Trophoblast cell (in vitro differentiated cells and primary cell): ENCODE measurements around the gene METAP1D.

ENCODE experiments used
- DNase-seq, 2 donors: peaks; one replicate each; pipeline ENCODE4 v3.0.0-alpha.2; 2016
- H2AFZ ChIP-seq: 2 replicates; pipeline ENCODE4 v1.6.1; 2013; ENCODE audit warnings: low read length, moderate library complexity, mild to moderate bottlenecking; ENCODE audit not compliant: insufficient read depth, poor library complexity
- H2AK5ac ChIP-seq: 2 replicates; pipeline ENCODE4 v1.6.1; 2013; ENCODE audit warnings: mild to moderate bottlenecking, low read length
- H2BK120ac ChIP-seq: 2 replicates; pipeline ENCODE4 v1.6.1; 2013; ENCODE audit warnings: low read length, mild to moderate bottlenecking, moderate library complexity; ENCODE audit not compliant: insufficient read depth, poor library complexity
- H2BK12ac ChIP-seq: 2 replicates; pipeline ENCODE4 v1.6.1; 2013; ENCODE audit warnings: mild to moderate bottlenecking, low read length, moderate library complexity
- H2BK5ac ChIP-seq: 2 replicates; pipeline ENCODE4 v1.6.1; 2013; ENCODE audit warnings: low read length, low read depth, moderate library complexity, mild to moderate bottlenecking; ENCODE audit not compliant: poor library complexity
- H3K14ac ChIP-seq: 2 replicates; pipeline ENCODE4 v1.6.1; 2013; ENCODE audit warnings: mild to moderate bottlenecking, low read length
- H3K18ac ChIP-seq: 2 replicates; pipeline ENCODE4 v1.6.1; 2013; ENCODE audit warnings: mild to moderate bottlenecking, low read length
- H3K23ac ChIP-seq: 2 replicates; pipeline ENCODE4 v1.6.1; 2013; ENCODE audit warnings: low read length
- H3K27ac ChIP-seq: 2 replicates; pipeline ENCODE4 v1.5.1; 2013; ENCODE audit warnings: low read depth, mild to moderate bottlenecking, inconsistent platforms, low read length, moderate library complexity
- H3K27me3 ChIP-seq: 2 replicates; pipeline ENCODE4 v1.6.1; 2013; ENCODE audit warnings: inconsistent platforms, mild to moderate bottlenecking, low read length, moderate library complexity; ENCODE audit not compliant: insufficient read depth
- H3K36me3 ChIP-seq, 2 experiments: 1 replicate in 1 of 2; 2 replicates in 1 of 2; pipeline ENCODE4 v1.6.1; 2013; ENCODE audit warnings: low read length in 2 of 2, mild to moderate bottlenecking in 2 of 2, moderate library complexity in 1 of 2; ENCODE audit not compliant: insufficient read depth in 2 of 2, control insufficient read depth in 1 of 2
- H3K4ac ChIP-seq: 2 replicates; pipeline ENCODE4 v1.6.1; 2013; ENCODE audit warnings: low read depth, mild to moderate bottlenecking, low read length, moderate library complexity
- H3K4me1 ChIP-seq, 2 experiments: 1 replicate in 1 of 2; 2 replicates in 1 of 2; pipeline ENCODE4 v1.6.1; 2013; ENCODE audit warnings: low read length in 2 of 2, mild to moderate bottlenecking in 2 of 2, moderate library complexity in 1 of 2; ENCODE audit not compliant: insufficient read depth in 2 of 2, control insufficient read depth in 1 of 2
- H3K4me2 ChIP-seq: 2 replicates; pipeline ENCODE4 v1.6.1; 2013; ENCODE audit warnings: inconsistent platforms, mild to moderate bottlenecking, low read length, moderate library complexity
- H3K4me3 ChIP-seq: 2 replicates; pipeline ENCODE4 v1.5.1; 2013; ENCODE audit warnings: mild to moderate bottlenecking, low read depth, low read length, inconsistent platforms
- H3K79me1 ChIP-seq: one replicate; pipeline ENCODE4 v1.6.1; 2013; ENCODE audit warnings: low read length
- H3K79me2 ChIP-seq: 2 replicates; pipeline ENCODE4 v1.6.1; 2013; ENCODE audit warnings: low read length, mild to moderate bottlenecking; ENCODE audit not compliant: control insufficient read depth, insufficient read depth, poor library complexity
- H3K9ac ChIP-seq: 2 replicates; pipeline ENCODE4 v1.6.1; 2013; ENCODE audit warnings: mild to moderate bottlenecking, low read length
- H3K9me3 ChIP-seq: 2 replicates; pipeline ENCODE4 v1.6.1; 2013; ENCODE audit warnings: low read depth, mild to moderate bottlenecking, control low read depth, inconsistent platforms, low read length; ENCODE audit not compliant: insufficient read depth
- H4K12ac ChIP-seq: 2 replicates; pipeline ENCODE4 v1.6.1; 2013; ENCODE audit warnings: low read depth, mild to moderate bottlenecking, low read length, moderate library complexity
- H4K8ac ChIP-seq: 2 replicates; pipeline ENCODE4 v1.6.1; 2013; ENCODE audit warnings: low read depth, mild to moderate bottlenecking, low read length, moderate library complexity
- H4K91ac ChIP-seq: one replicate; pipeline ENCODE4 v1.6.1; 2013; ENCODE audit warnings: low read depth, mild to moderate bottlenecking, low read length, moderate library complexity
- WGBS: extraction: QIAGEN DNeasy Blood & Tissue Kit; methylation state at CpG from one replicate; pipeline ENCODE4 v1.1.7; 2013; ENCODE audit warnings: missing lambda C conversion rate; ENCODE audit not compliant: insufficient read length, insufficient coverage; ENCODE audit errors: extremely low coverage; 5-methylcytosine and 5-hydroxymethylcytosine counted together

Gene METAP1D

GRCh38 chr2:172085460-172086159 is 85.9 kb downstream of the METAP1D start, which contains the start of gene DLX1:
TSS of gene DLX1 (plus strand) at chr2:172085507. CDS start at chr2:172085678, 171 bp downstream.
- peaks cover 52% of the 10 kb centered on the region for H3K27me3 ChIP-seq
- peaks cover 5% of the 10 kb centered on the region for H3K9me3 ChIP-seq
- peak within 1 kb of the TSS; percentile 72 for H2AFZ ChIP-seq
- peak within 1 kb of the TSS; percentile 95 for H3K4me2 ChIP-seq
- peak within 1 kb of the TSS; percentile 17 for H2AK5ac ChIP-seq
- H3K4me1 ChIP-seq = peaks cover 23 to 39% of the 10 kb centered on the region in 2 experiments
- DNase-seq = no peak
- peak within 1 kb of the TSS; percentile 91 for H4K91ac ChIP-seq
- no peak within 1 kb of the TSS for H3K23ac ChIP-seq
- H3K9ac ChIP-seq = peak within 1 kb of the TSS; percentile 70
- H4K8ac ChIP-seq = peak within 1 kb of the TSS; percentile 70
- H3K14ac ChIP-seq = peak within 1 kb of the TSS; percentile 46
- peaks cover 0 to 8% of the 10 kb centered on the region in 2 experiments for H3K36me3 ChIP-seq
- peak within 1 kb of the TSS; percentile 63 for H3K18ac ChIP-seq
- peaks cover 13% of the 10 kb centered on the region for H3K79me2 ChIP-seq
- no CpG with 5 or more reads among the region's 34 CpGs for WGBS
- H2BK12ac ChIP-seq = peak within 1 kb of the TSS; percentile 51
- H3K27ac ChIP-seq = peak within 1 kb of the TSS; percentile 49
- peak within 1 kb of the TSS; percentile 81 for H3K4me3 ChIP-seq
- peak within 1 kb of the TSS; percentile 15 for H4K12ac ChIP-seq
- H3K79me1 ChIP-seq = peaks cover 40% of the 10 kb centered on the region
- peak within 1 kb of the TSS; percentile 44 for H2BK120ac ChIP-seq
- H2BK5ac ChIP-seq = peak within 1 kb of the TSS; percentile 67
- peak within 1 kb of the TSS; percentile 13 for H3K4ac ChIP-seq

- peak overlapping the region; percentile 78 for H4K8ac ChIP-seq
- peak overlapping the region; percentile 55 for H2BK5ac ChIP-seq
- peak overlapping the region; percentile 74 for H3K9ac ChIP-seq
- peaks cover 44% of the 10 kb centered on the region for H3K79me1 ChIP-seq
- H4K12ac ChIP-seq = no peak overlapping the region
- H3K4me2 ChIP-seq = peak overlapping the region; percentile 95
- H3K4ac ChIP-seq = peak overlapping the region; percentile 3
- peak overlapping the region; percentile 62 for H3K4me3 ChIP-seq
- peak overlapping the region; percentile 78 for H2BK120ac ChIP-seq
- peak overlapping the region; percentile 91 for H4K91ac ChIP-seq
- peak in 1 of 2 donors; percentile 69 for DNase-seq
- no CpG with 5 or more reads among the region's 54 CpGs for WGBS
- peaks cover 43% of the 10 kb centered on the region for H3K27me3 ChIP-seq
- H3K27ac ChIP-seq = peak overlapping the region; percentile 7
- H3K23ac ChIP-seq = no peak overlapping the region
- H2AK5ac ChIP-seq = peak overlapping the region; percentile 45
- peak overlapping the region; percentile 55 for H3K18ac ChIP-seq
- peaks cover 24 to 38% of the 10 kb centered on the region in 2 experiments for H3K4me1 ChIP-seq
- peaks cover 13% of the 10 kb centered on the region for H3K79me2 ChIP-seq
- H3K14ac ChIP-seq = peak overlapping the region; percentile 62
- peak overlapping the region; percentile 51 for H2BK12ac ChIP-seq
- peaks cover 0 to 8% of the 10 kb centered on the region in 2 experiments for H3K36me3 ChIP-seq
- H2AFZ ChIP-seq = no peak overlapping the region
- peaks cover 5% of the 10 kb centered on the region for H3K9me3 ChIP-seq
These were observed 86.8 kb downstream of the METAP1D start for GRCh38 chr2:172086241-172087206.

GRCh38 chr2:172087207-172087779 is 87.5 kb downstream of the METAP1D start:
- DNase-seq = no peak
- H2BK5ac ChIP-seq = peak overlapping the region; percentile 55
- no peak overlapping the region for H3K9ac ChIP-seq
- H4K8ac ChIP-seq = peak overlapping the region; percentile 78
- H2BK120ac ChIP-seq = peak overlapping the region; percentile 67
- peak overlapping the region; percentile 72 for H3K4ac ChIP-seq
- peaks cover 0 to 8% of the 10 kb centered on the region in 2 experiments for H3K36me3 ChIP-seq
- H2AK5ac ChIP-seq = peak overlapping the region; percentile 68
- H3K79me2 ChIP-seq = peaks cover 13% of the 10 kb centered on the region
- H3K9me3 ChIP-seq = peaks cover 5% of the 10 kb centered on the region
- H3K4me1 ChIP-seq = peaks cover 24 to 38% of the 10 kb centered on the region in 2 experiments
- H3K18ac ChIP-seq = peak overlapping the region; percentile 27
- no peak overlapping the region for H2AFZ ChIP-seq
- H3K14ac ChIP-seq = peak overlapping the region; percentile 85
- H3K27ac ChIP-seq = peak overlapping the region; percentile 7
- whole genome bisulfite sequencing = no CpG with 5 or more reads among the region's 31 CpGs
- H4K91ac ChIP-seq = peak overlapping the region; percentile 91
- H3K4me3 ChIP-seq = peak overlapping the region; percentile 62
- peak overlapping the region; percentile 95 for H3K4me2 ChIP-seq
- H3K79me1 ChIP-seq = peaks cover 44% of the 10 kb centered on the region
- H3K23ac ChIP-seq = no peak overlapping the region
- H2BK12ac ChIP-seq = peak overlapping the region; percentile 82
- peak overlapping the region; percentile 71 for H4K12ac ChIP-seq
- H3K27me3 ChIP-seq = peaks cover 36% of the 10 kb centered on the region

- peak overlapping the region; percentile 78 for H4K8ac ChIP-seq
- peak overlapping the region; percentile 32 for H2BK5ac ChIP-seq
- WGBS = no CpG with 5 or more reads among the region's 23 CpGs
- H3K79me2 ChIP-seq = peaks cover 13% of the 10 kb centered on the region
- H4K91ac ChIP-seq = peak overlapping the region; percentile 91
- DNase-seq = no peak
- H2AFZ ChIP-seq = no peak overlapping the region
- H3K27me3 ChIP-seq = peaks cover 31% of the 10 kb centered on the region
- H3K4me2 ChIP-seq = peak overlapping the region; percentile 95
- peak overlapping the region; percentile 71 for H4K12ac ChIP-seq
- H3K14ac ChIP-seq = peak overlapping the region; percentile 85
- H3K79me1 ChIP-seq = peaks cover 44% of the 10 kb centered on the region
- H3K4me1 ChIP-seq = peaks cover 24 to 34% of the 10 kb centered on the region in 2 experiments
- H2AK5ac ChIP-seq = peak overlapping the region; percentile 68
- peak overlapping the region; percentile 82 for H2BK12ac ChIP-seq
- peak overlapping the region; percentile 72 for H3K4ac ChIP-seq
- H2BK120ac ChIP-seq = peak overlapping the region; percentile 67
- H3K27ac ChIP-seq = peak overlapping the region; percentile 7
- H3K18ac ChIP-seq = peak overlapping the region; percentile 27
- H3K4me3 ChIP-seq = peak overlapping the region; percentile 16
- H3K23ac ChIP-seq = no peak overlapping the region
- peaks cover 0 to 8% of the 10 kb centered on the region in 2 experiments for H3K36me3 ChIP-seq
- H3K9me3 ChIP-seq = peaks cover 5% of the 10 kb centered on the region
- no peak overlapping the region for H3K9ac ChIP-seq
These were observed 88.1 kb downstream of the METAP1D start for GRCh38 chr2:172087780-172088244.
